Osteocyte (in vitro differentiated cells): ENCODE data around the gene AATK. TPM values are rescaled to one million over a fixed set of nuclear protein-coding genes. Genes with fewer than 3 reads are reported as not detected.

Experiments used
- DNase-seq: peaks from one replicate; pipeline ENCODE4 v3.0.0; 2021; ENCODE audit warnings: mixed read lengths; ENCODE audit not compliant: unreplicated experiment; ENCODE audit errors: extremely low spot score
- H3K27ac Mint-ChIP-seq: one replicate; pipeline ENCODE4 v1.8.0; 2021; ENCODE audit warnings: mild to moderate bottlenecking, mixed read lengths; ENCODE audit not compliant: unreplicated experiment
- H3K27me3 Mint-ChIP-seq: one replicate; pipeline ENCODE4 v1.8.0; 2021; ENCODE audit warnings: mixed read lengths; ENCODE audit not compliant: unreplicated experiment
- H3K36me3 Mint-ChIP-seq: one replicate; pipeline ENCODE4 v1.8.0; 2021; ENCODE audit warnings: mixed read lengths; ENCODE audit not compliant: unreplicated experiment
- H3K4me1 Mint-ChIP-seq: one replicate; pipeline ENCODE4 v1.8.0; 2021; ENCODE audit warnings: mixed read lengths; ENCODE audit not compliant: unreplicated experiment
- H3K4me3 Mint-ChIP-seq: one replicate; pipeline ENCODE4 v1.8.0; 2021; ENCODE audit warnings: mild to moderate bottlenecking, moderate library complexity, mixed read lengths; ENCODE audit not compliant: unreplicated experiment
- H3K9me3 Mint-ChIP-seq: one replicate; pipeline ENCODE4 v1.8.0; 2021; ENCODE audit warnings: mixed read lengths; ENCODE audit not compliant: unreplicated experiment
- total RNA-seq: library from RNA; stranded (reverse); gene quantifications from 2 replicates; pipeline ENCODE4 v1.2.1, GENCODE V29; 2021
- TF ChIP-seq, protein P1 (sequence below): fragments of 200-600 bp; sonication (generic); IDR thresholded peaks from 2 replicates; pipeline ENCODE4 v1.5.0; 2021; ENCODE audit warnings: antibody characterized with exemption, mild to moderate bottlenecking, moderate library complexity

Gene AATK
- total RNA-seq, 1 donor from 2014 or later = not detected

DNA sequence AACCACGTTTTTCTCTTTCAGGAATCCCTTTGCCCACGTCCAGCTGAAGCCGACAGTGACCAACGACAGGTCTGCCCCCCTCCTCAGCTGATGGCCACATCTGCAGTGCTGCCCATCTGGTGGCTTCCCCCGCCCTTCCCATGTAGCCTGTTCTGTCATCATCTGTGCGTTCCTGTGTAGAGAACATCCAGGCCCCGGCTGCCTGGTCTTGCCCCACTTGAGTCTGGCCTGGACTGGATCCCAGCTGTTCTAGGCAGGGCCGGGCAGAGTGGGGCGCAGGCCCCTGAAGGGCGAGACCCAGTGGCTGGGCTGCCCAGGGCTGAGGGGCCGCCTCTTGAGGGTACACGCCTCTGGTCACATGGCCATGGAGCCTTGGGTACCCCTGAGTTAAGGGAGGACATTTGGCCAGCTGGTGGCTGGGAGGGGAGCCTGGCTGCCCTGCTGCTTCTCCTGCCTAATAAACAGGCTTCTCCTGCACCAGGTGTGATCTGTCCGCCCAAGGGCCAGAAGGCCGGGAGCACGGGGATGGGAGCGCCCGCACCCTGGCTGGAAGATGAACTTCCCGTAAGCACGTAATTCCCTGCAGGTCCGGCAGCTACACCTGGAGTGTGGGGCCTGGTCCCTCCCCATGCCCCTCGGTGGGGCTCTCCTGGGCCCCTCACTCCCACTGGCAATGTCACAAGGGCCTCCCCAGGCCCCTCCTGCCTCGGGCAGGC lies 50.1 kb downstream of the AATK start:
- Mint-ChIP-seq H3K27ac (no peak overlapping the region), H3K36me3 (peaks cover 2% of the 10 kb centered on the region), H3K4me3 (no peak overlapping the region), H3K9me3 (no peaks in the 10 kb centered on the region), H3K4me1 (no peaks in the 10 kb centered on the region), H3K27me3 (no peaks in the 10 kb centered on the region)
- TF ChIP-seq, protein P1, sequence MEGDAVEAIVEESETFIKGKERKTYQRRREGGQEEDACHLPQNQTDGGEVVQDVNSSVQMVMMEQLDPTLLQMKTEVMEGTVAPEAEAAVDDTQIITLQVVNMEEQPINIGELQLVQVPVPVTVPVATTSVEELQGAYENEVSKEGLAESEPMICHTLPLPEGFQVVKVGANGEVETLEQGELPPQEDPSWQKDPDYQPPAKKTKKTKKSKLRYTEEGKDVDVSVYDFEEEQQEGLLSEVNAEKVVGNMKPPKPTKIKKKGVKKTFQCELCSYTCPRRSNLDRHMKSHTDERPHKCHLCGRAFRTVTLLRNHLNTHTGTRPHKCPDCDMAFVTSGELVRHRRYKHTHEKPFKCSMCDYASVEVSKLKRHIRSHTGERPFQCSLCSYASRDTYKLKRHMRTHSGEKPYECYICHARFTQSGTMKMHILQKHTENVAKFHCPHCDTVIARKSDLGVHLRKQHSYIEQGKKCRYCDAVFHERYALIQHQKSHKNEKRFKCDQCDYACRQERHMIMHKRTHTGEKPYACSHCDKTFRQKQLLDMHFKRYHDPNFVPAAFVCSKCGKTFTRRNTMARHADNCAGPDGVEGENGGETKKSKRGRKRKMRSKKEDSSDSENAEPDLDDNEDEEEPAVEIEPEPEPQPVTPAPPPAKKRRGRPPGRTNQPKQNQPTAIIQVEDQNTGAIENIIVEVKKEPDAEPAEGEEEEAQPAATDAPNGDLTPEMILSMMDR = no peak
- DNase-seq = no peak

DNA sequence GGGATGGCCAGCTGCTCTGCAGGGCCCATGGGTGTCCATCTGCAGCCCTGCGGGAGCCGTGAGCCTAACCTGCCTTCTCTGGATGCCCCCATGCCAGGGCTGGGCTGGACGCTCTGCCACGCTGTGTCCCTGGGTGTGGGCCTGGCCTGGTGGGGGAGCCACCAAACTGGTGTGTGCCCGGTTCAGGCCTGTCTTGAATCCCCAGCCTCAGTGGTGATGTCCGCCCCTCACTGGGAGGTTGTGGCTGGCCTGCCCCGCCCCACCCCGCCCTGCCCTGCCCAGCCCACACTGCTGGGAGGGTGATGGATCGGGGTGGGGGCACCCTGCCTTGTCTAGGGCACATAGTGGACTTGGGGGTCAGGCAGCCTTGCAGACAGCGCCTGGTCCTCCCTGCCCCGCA lies 50.8 kb downstream of the AATK start:
- no peak overlapping the region for H3K4me3 Mint-ChIP-seq
- TF ChIP-seq, protein P1 = no peak
- no peaks in the 10 kb centered on the region for H3K4me1 Mint-ChIP-seq
- DNase-seq = no peak
- no peak overlapping the region for H3K27ac Mint-ChIP-seq
- peaks cover 2% of the 10 kb centered on the region for H3K36me3 Mint-ChIP-seq
- no peaks in the 10 kb centered on the region for H3K27me3 Mint-ChIP-seq
- H3K9me3 Mint-ChIP-seq = no peaks in the 10 kb centered on the region

DNA sequence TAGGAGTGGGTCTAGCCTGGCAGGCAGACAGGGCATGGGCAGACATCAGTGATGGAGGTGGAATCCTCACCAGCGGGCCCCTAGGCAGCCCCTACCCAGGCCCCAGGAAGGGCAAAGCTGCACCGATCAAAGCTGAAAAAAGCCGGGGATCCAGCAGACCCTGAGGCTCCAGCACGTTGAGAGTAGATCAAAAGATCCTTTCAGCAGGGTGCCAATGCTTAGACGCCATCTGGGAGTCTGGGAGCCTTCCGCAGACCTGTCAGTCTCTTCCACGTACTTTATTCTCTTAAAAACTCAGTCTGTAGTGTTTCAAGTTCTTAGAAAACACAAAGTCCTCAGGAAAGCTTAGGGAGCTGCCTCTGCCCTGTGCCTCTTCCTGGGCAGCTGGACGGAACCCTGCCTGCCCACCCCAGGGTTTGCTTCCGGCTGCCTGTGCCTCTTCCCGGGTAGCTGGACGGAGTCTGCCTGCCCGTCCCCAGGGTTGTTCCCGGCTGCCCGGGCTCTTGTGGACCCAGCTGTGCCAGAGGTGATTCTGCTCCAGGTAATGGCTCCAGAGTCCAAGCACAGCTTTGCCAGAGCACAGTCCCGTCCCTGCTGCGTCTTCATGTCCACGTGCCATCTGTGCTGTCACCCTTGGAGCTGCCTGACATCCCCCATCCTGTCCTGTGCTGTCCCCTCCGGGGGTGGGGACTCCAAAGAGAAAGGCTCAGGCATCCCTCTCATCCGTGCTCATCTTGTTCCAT lies 51.5 kb downstream of the AATK start:
- Mint-ChIP-seq H3K27me3 (no peaks in the 10 kb centered on the region), H3K27ac (no peak overlapping the region), H3K36me3 (peaks cover 2% of the 10 kb centered on the region), H3K4me3 (no peak overlapping the region), H3K4me1 (no peaks in the 10 kb centered on the region), H3K9me3 (no peaks in the 10 kb centered on the region)
- TF ChIP-seq, protein P1 = no peak
- DNase-seq = no peak

DNA sequence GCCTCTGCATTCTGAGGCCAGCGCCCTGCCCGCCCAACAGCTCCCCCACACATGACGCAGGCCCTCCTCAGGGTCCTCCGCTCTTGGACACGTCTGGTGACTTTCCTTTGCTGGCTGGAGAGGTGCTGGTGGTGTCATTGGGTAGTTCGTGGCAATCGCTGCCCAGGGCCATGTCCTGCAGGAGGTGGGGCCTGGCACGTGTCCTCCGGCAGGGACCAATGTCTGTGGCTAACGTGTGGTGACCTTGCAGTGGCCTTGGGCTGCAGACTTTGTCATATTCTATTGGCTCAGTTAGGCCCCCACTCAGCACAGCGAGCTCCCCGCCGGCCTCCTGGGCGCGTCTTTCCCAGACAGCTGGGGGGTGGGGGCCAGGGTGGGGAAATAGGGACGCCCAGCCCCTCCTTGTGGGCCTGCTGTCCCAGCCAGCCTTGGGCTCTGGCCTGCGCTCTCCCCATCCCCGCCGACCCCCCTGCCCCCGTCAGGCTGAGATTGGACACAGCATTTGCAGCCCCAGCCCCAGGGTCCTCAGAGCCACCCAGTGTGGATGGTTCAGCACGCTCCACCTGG lies 52.8 kb downstream of the AATK start:
- no peaks in the 10 kb centered on the region for H3K9me3 Mint-ChIP-seq
- no peak overlapping the region for H3K4me3 Mint-ChIP-seq
- H3K27me3 Mint-ChIP-seq = no peaks in the 10 kb centered on the region
- H3K36me3 Mint-ChIP-seq = peaks cover 2% of the 10 kb centered on the region
- TF ChIP-seq, protein P1 = no peak
- DNase-seq = no peak
- no peak overlapping the region for H3K27ac Mint-ChIP-seq
- H3K4me1 Mint-ChIP-seq = no peaks in the 10 kb centered on the region

DNA sequence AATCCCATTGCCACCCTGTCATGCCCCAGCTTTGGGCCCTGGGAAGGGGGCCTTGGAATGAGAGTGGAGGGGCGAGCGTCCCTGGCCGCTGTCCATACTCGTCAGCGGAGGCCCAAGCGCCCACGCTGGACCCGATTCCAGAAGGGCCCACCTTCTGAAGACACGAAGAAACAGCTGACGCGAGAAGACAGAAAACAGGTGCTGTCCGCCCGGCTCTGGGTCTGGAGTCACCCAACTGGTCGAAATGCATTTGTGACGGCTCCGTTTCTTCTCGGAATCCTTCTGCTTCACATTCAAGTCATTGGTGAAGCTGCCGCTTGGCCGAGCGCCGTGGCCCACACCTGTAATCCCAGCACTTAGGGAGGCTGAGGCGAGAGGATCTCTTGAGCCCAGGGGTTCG lies 53.6 kb downstream of the AATK start:
- TF ChIP-seq, protein P1 = no peak
- Mint-ChIP-seq H3K27ac (no peak overlapping the region), H3K9me3 (no peaks in the 10 kb centered on the region), H3K4me1 (no peaks in the 10 kb centered on the region), H3K36me3 (peaks cover 2% of the 10 kb centered on the region), H3K27me3 (no peaks in the 10 kb centered on the region), H3K4me3 (no peak overlapping the region)
- DNase-seq = no peak
